Ishikawa (cell line): ENCODE data around the gene ARID1B.

Experiments used
- CEBPB ChIP-seq: IDR thresholded peaks from 2 replicates; pipeline ENCODE4 v1.6.1; 2012
- CREB1 ChIP-seq: IDR thresholded peaks from 2 replicates; pipeline ENCODE4 v1.6.1; 2012; ENCODE audit warnings: low read depth
- EGR1 ChIP-seq: IDR thresholded peaks from 2 replicates; pipeline ENCODE4 v1.6.1; 2012
- EP300 ChIP-seq: IDR thresholded peaks from 2 replicates; pipeline ENCODE4 v1.6.1; 2012; ENCODE audit warnings: borderline replicate concordance
- FOXM1 ChIP-seq: IDR thresholded peaks from 2 replicates; pipeline ENCODE4 v1.6.1; 2012; ENCODE audit warnings: low read depth, borderline replicate concordance
- NFIC ChIP-seq: IDR thresholded peaks from 2 replicates; pipeline ENCODE4 v1.6.1; 2012
- RAD21 ChIP-seq: IDR thresholded peaks from 2 replicates; pipeline ENCODE4 v1.6.1; 2012; ENCODE audit warnings: low read depth
- TAF1 ChIP-seq: IDR thresholded peaks from 2 replicates; pipeline ENCODE4 v1.6.1; 2012; ENCODE audit warnings: low read depth, mild to moderate bottlenecking
- TCF12 ChIP-seq: IDR thresholded peaks from 2 replicates; pipeline ENCODE4 v1.6.1; 2012; ENCODE audit warnings: low read depth
- TEAD4 ChIP-seq: IDR thresholded peaks from 2 replicates; pipeline ENCODE4 v1.6.1; 2012
- YY1 ChIP-seq: IDR thresholded peaks from 2 replicates; pipeline ENCODE4 v1.6.1; 2012; ENCODE audit warnings: low read depth
- ZBTB7A ChIP-seq: IDR thresholded peaks from 2 replicates; pipeline ENCODE4 v1.6.1; 2012; ENCODE audit warnings: low read depth
- TF ChIP-seq, protein P1 (sequence below): IDR thresholded peaks from 2 replicates; pipeline ENCODE4 v1.6.1; 2012; ENCODE audit warnings: low read depth, mild to moderate bottlenecking
- TF ChIP-seq, protein P2 (sequence below): IDR thresholded peaks from 2 replicates; pipeline ENCODE4 v1.6.1; 2012
- TF ChIP-seq, protein P3 (sequence below): IDR thresholded peaks from 2 replicates; pipeline ENCODE4 v1.6.1; 2012

ARID1B gene

DNA sequence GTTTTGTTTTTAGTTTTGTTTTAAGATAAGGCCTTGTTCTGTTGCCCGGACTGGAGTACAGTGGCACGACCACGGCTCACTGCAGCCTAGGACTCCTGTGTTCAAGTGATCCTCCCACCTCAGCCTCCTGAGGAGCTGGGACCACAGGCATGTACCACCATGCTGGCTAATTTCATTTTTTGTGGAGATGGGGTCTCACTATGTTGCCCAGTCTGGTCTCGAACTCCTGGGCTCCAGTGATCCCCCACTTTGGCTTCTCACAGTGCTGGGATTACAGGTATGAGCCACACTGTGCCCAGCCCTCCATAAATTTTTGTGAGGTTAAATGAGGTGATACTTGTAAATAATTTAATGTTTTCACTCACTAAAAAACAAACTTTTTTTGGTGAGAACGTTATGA, 76.6 kb downstream of the ARID1B start:
- TF ChIP-seq YY1, result no peak
- no peak for TF ChIP-seq ZBTB7A
- TF ChIP-seq TEAD4, result no peak
- TF ChIP-seq, protein P1, sequence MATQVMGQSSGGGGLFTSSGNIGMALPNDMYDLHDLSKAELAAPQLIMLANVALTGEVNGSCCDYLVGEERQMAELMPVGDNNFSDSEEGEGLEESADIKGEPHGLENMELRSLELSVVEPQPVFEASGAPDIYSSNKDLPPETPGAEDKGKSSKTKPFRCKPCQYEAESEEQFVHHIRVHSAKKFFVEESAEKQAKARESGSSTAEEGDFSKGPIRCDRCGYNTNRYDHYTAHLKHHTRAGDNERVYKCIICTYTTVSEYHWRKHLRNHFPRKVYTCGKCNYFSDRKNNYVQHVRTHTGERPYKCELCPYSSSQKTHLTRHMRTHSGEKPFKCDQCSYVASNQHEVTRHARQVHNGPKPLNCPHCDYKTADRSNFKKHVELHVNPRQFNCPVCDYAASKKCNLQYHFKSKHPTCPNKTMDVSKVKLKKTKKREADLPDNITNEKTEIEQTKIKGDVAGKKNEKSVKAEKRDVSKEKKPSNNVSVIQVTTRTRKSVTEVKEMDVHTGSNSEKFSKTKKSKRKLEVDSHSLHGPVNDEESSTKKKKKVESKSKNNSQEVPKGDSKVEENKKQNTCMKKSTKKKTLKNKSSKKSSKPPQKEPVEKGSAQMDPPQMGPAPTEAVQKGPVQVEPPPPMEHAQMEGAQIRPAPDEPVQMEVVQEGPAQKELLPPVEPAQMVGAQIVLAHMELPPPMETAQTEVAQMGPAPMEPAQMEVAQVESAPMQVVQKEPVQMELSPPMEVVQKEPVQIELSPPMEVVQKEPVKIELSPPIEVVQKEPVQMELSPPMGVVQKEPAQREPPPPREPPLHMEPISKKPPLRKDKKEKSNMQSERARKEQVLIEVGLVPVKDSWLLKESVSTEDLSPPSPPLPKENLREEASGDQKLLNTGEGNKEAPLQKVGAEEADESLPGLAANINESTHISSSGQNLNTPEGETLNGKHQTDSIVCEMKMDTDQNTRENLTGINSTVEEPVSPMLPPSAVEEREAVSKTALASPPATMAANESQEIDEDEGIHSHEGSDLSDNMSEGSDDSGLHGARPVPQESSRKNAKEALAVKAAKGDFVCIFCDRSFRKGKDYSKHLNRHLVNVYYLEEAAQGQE, result no peak
- TF ChIP-seq FOXM1, result no peak
- TF ChIP-seq RAD21, result no peak
- TF ChIP-seq, protein P2, sequence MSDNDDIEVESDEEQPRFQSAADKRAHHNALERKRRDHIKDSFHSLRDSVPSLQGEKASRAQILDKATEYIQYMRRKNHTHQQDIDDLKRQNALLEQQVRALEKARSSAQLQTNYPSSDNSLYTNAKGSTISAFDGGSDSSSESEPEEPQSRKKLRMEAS, result no peak
- no peak for TF ChIP-seq CEBPB

DNA sequence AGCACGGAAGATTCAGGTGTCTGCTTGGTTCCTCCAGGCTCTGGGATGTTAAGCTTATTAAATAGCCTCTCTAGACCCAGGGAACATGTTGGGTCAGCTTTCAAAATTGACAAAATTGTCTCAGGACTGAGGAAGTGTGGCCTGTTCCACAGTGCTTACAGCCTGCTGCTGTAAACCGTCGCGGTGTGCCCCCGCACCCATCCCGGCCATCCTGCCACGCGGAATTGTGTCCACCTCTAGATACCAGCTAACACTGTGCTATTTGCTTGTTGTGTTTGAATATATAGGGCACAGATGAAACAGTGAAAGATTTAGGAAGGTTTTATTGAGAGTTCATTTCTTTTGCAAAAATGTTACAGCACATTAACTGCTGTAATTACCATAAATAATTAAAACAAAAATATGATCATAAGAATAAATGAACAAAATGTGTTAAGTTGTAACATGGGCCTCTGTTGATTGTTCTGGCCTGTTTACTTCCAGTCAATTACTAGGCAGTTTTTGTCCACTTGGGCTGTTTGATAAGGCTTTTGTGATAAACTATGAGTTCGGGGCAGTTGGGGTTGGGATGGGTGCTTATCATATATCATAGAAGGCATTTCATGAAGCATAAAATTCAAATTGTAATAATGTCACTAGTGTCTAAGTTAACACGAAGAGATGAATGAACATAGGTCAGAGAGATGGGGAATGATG, 77.4 kb downstream of the ARID1B start:
- TF ChIP-seq RAD21, result no peak
- TF ChIP-seq TCF12, result no peak
- no peak for TF ChIP-seq YY1
- TF ChIP-seq NFIC, result no peak
- TF ChIP-seq TAF1, result no peak
- TF ChIP-seq, protein P3, sequence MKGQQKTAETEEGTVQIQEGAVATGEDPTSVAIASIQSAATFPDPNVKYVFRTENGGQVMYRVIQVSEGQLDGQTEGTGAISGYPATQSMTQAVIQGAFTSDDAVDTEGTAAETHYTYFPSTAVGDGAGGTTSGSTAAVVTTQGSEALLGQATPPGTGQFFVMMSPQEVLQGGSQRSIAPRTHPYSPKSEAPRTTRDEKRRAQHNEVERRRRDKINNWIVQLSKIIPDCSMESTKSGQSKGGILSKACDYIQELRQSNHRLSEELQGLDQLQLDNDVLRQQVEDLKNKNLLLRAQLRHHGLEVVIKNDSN, result no peak

DNA sequence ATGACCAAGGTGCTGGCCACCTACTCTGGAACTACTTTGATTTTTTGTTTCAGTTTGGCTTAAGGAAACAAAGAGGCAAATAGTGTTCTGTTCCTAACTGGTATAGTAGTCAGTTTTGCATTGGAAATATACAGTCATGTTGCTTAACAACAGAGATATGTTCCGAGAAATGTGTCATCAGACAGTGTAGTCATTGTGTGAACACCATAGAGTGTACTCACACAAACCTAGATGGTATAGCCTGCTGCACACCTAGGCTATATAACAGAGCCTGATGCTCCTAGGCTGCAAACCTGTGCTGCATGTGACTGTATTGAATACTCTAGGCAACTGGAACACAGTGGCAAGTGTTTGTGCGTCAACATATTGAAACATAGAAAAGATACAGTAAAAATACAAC, 80.4 kb downstream of the ARID1B start:
- TF ChIP-seq, protein P1, result no peak
- TF ChIP-seq ZBTB7A (no peak), YY1 (no peak), NFIC (no peak), TCF12 (no peak), EGR1 (no peak), TAF1 (no peak)

DNA sequence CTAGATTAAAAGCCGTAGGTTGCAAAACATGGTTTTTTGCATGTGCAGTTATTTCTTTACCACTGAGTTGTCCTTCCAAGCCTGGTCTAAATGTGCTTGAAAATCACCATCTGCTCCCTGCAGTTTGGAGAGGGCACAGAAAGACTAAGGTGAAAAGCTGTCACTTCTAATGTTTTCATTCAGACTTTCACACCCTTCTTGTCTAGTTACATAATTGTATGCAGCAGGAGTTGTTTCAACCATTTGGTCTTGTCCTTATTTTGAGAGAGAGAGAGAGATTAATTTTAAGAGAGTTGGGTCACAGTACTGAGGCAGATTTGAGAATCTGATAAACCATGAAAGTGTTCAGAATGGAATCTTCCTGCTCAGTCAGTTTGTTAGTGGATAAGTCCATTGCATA, 82.5 kb downstream of the ARID1B start:
- TF ChIP-seq, protein P3, result no peak
- no peak for TF ChIP-seq FOXM1
- TF ChIP-seq YY1, result no peak
- TF ChIP-seq CEBPB, result no peak
- no peak for TF ChIP-seq TAF1
- TF ChIP-seq TCF12, result no peak
- TF ChIP-seq ZBTB7A, result no peak
- TF ChIP-seq, protein P1, result no peak
- no peak for TF ChIP-seq EP300
- TF ChIP-seq EGR1, result no peak

DNA sequence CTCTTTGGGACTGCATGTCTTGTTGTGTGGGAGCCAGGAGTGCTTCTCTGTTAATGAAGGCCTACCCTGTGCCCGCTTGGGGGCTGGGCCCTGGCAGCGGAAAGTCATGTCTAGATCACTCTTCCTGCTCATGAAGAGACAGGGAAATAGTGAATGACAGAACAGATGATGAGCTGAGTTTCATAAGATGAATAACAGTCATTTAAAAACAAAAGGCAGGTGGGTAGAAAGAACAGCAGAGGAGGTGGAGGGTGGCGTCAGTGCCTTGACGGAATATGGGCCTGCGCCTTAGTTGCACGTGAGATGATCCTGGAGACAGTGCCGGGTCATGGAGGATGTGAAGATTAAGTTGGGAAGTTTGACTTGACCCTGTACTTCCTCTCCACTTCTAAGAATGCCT, 85.5 kb downstream of the ARID1B start:
- TF ChIP-seq TCF12 (no peak), CREB1 (no peak), ZBTB7A (no peak), EGR1 (no peak), TAF1 (no peak), CEBPB (no peak), NFIC (no peak), EP300 (no peak), YY1 (no peak), FOXM1 (no peak), RAD21 (no peak), TEAD4 (no peak)
- TF ChIP-seq, protein P2, result no peak
- TF ChIP-seq, protein P1, result no peak
- TF ChIP-seq, protein P3, result no peak
